GM06990 (cell line): ENCODE measurements around the gene UBE2D1.

Source experiments
- DNase-seq: peaks from one replicate; pipeline ENCODE4 v3.0.0-alpha.2; 2011; ENCODE audit not compliant: insufficient read length; ENCODE audit errors: extremely low read depth
- H3K27me3 ChIP-seq: replicated peaks from 2 replicates; pipeline ENCODE4 v1.6.0; 2011; ENCODE audit warnings: low read length; ENCODE audit not compliant: control insufficient read depth, insufficient read depth
- H3K36me3 ChIP-seq: 2 replicates; pipeline ENCODE4 v1.5.1; 2011; ENCODE audit warnings: low read length; ENCODE audit not compliant: control insufficient read depth, insufficient read depth
- H3K4me3 ChIP-seq: replicated peaks from 2 replicates; pipeline ENCODE4 v1.5.1; 2011; ENCODE audit warnings: low read depth, mild to moderate bottlenecking, control low read depth, low read length
- CTCF ChIP-seq: IDR thresholded peaks from 2 replicates; pipeline ENCODE4 v1.5.1; 2011; ENCODE audit warnings: low read length, control low read depth, mild to moderate bottlenecking, inconsistent platforms; ENCODE audit not compliant: insufficient read depth, poor library complexity, severe bottlenecking

Gene UBE2D1

GRCh38 chr10:58334817-58335305, at the start of gene UBE2D1:
UBE2D1 (plus strand) TSS chr10:58335006; CDS start chr10:58335202, 196 bp downstream.
- DNase-seq = peak; percentile 88
- Histone ChIP-seq H3K36me3 (no peaks in the 10 kb centered on the region), H3K4me3 (peak within 1 kb of the TSS; percentile 90), H3K27me3 (no peaks in the 10 kb centered on the region)
- no peak for TF ChIP-seq CTCF

- Histone ChIP-seq H3K4me3 (no peak overlapping the region), H3K27me3 (no peaks in the 10 kb centered on the region), H3K36me3 (no peaks in the 10 kb centered on the region)
- TF ChIP-seq CTCF = peak; percentile 62
- DNase-seq = no peak
Observed at GRCh38 chr10:58291538-58292174, 43.1 kb upstream of the UBE2D1 start.

DNA sequence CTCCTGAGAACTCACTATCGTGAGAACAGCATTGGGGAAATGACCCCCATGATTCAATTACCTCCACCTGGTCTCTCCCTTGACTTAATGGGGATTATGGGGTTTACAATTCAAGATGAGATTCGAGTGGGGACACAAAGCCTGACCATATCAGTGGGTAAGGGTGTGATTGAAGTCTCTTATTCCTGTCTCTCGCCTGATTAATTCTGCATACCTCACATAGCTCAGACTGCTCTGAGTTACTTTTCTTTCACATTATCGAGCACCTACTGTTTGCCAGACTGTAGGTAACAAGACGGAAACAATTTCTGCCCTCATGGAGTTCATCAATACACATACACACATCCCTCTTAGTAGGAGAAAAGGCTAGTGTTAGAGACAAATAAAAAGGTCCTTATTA, 40.8 kb upstream of the UBE2D1 start:
- Histone ChIP-seq H3K4me3 (no peak overlapping the region), H3K27me3 (no peaks in the 10 kb centered on the region), H3K36me3 (no peaks in the 10 kb centered on the region)
- no peak for DNase-seq
- TF ChIP-seq CTCF = no peak

GRCh38 chr10:58299580-58299979, 35.2 kb upstream of the UBE2D1 start:
- TF ChIP-seq CTCF = peak; percentile 87
- DNase-seq = peak; percentile 23
- Histone ChIP-seq H3K36me3 (no peaks in the 10 kb centered on the region), H3K4me3 (no peak overlapping the region), H3K27me3 (no peaks in the 10 kb centered on the region)

GRCh38 chr10:58300676-58301075, 34.1 kb upstream of the UBE2D1 start:
- Histone ChIP-seq H3K36me3 (no peaks in the 10 kb centered on the region), H3K27me3 (no peaks in the 10 kb centered on the region), H3K4me3 (no peak overlapping the region)
- no peak for DNase-seq
- no peak for TF ChIP-seq CTCF

GRCh38 chr10:58302254-58302653, 32.6 kb upstream of the UBE2D1 start:
- DNase-seq = no peak

More at GRCh38 chr10:58302254-58302653, 32.6 kb upstream of the UBE2D1 start:
- Histone ChIP-seq H3K36me3 (no peaks in the 10 kb centered on the region), H3K4me3 (no peak overlapping the region), H3K27me3 (no peaks in the 10 kb centered on the region)
- no peak for TF ChIP-seq CTCF
